HCT116 (cell line): Measurements from ENCODE around the gene MACIR. TPM values are rescaled to one million over a fixed set of nuclear protein-coding genes. Genes with fewer than 3 reads are reported as not detected.

Experiments
- ATAC-seq: fragments of 200-7000 bp; cut with Tn5 transposase; 2 replicates; pipeline ENCODE4 v1.9.1; 2020; ENCODE audit warnings: mild to moderate bottlenecking, moderate library complexity
- BruUV-seq: library from RNA; stranded (reverse); fragments of 400-500 nt; replicated peaks from 2 replicates; lab custom pipeline; 2021; lab: Mats Ljungman, UMichigan
- CTCF ChIA-PET: fragments of 300-600 bp; sonication (Branson Sonifier 250); formaldehyde crosslinking; loops from one replicate; lab custom pipeline; 2021; ENCODE audit warnings: antibody characterized with exemption; lab: Charles Lee
- POLR2A ChIA-PET: fragments of 300-600, 350-600 bp; sonication (Branson Sonifier 250); formaldehyde crosslinking; loops from one replicate; lab custom pipeline; 2021; ENCODE audit warnings: antibody characterized with exemption; lab: Charles Lee
- RAD21 ChIA-PET, 2 experiments: fragments of 300-600 bp; sonication (Branson Sonifier 250); formaldehyde crosslinking; loops; one replicate each; lab custom pipeline; 2023; ENCODE audit warnings: low total read pairs in 2 of 2; ENCODE audit not compliant: uncharacterized antibody in 2 of 2, unreplicated experiment in 2 of 2, low non-redundant PET in 1 of 2; lab: Charles Lee
- DNase-seq: peaks from one replicate; pipeline ENCODE4 v3.0.0-alpha.2; 2010; ENCODE audit warnings: low read depth, low spot score
- H2AFZ ChIP-seq: fragments of 200-600 bp; shearing (Covaris generic), sonication (generic); 2 replicates; pipeline ENCODE4 v1.6.1; 2017; ENCODE audit warnings: low read depth, mixed run types, mixed read lengths, antibody characterized with exemption, low read length; ENCODE audit not compliant: poor library complexity, severe bottlenecking
- H3K27ac ChIP-seq: 2 replicates; pipeline ENCODE4 v1.5.1; 2012; ENCODE audit warnings: low read depth, low read length
- H3K27me3 ChIP-seq: fragments of 200-600 bp; sonication (generic); 2 replicates; pipeline ENCODE4 v1.6.1; 2016; ENCODE audit warnings: mixed run types, low read length, mixed read lengths; ENCODE audit not compliant: insufficient read depth
- H3K36me3 ChIP-seq, 2 experiments: fragments of 200-500 bp in 1 of 2; fragments of 200-600 bp in 1 of 2; sonication (Bioruptor generic) in 1 of 2; sonication (generic) in 1 of 2; 2 replicates each; pipeline versions ENCODE4 v1.5.1 to v1.6.1; 2014 to 2016; ENCODE audit warnings: low read length in 2 of 2, inconsistent platforms in 1 of 2, mixed read lengths in 1 of 2, mixed run types in 1 of 2; ENCODE audit not compliant: insufficient read depth in 2 of 2, control insufficient read depth in 1 of 2
- H3K4me1 ChIP-seq, 2 experiments: fragments of 200-600 bp in 1 of 2; sonication (generic) in 1 of 2; 2 replicates each; pipeline versions ENCODE4 v1.5.1 to v1.6.1; 2012 to 2017; ENCODE audit warnings: low read length in 2 of 2, inconsistent platforms in 1 of 2, mild to moderate bottlenecking in 1 of 2, mixed read lengths in 1 of 2, mixed run types in 1 of 2, moderate library complexity in 1 of 2; ENCODE audit not compliant: insufficient read depth in 2 of 2, control insufficient read depth in 1 of 2
- H3K4me2 ChIP-seq: fragments of 200-600 bp; sonication (generic); 2 replicates; pipeline ENCODE4 v1.6.1; 2017; ENCODE audit warnings: mixed run types, low read length, mixed read lengths
- H3K4me3 ChIP-seq, 2 experiments: fragments of 200-600 bp in 1 of 2; sonication (generic) in 1 of 2; replicated peaks in 1 of 2; 2 replicates each; pipeline ENCODE4 v1.5.1; 2011 to 2016; ENCODE audit warnings: low read length in 2 of 2, control low read depth in 1 of 2, low read depth in 1 of 2, mild to moderate bottlenecking in 1 of 2, mixed read lengths in 1 of 2, mixed run types in 1 of 2
- H3K79me2 ChIP-seq: fragments of 200-600 bp; sonication (generic); 2 replicates; pipeline ENCODE4 v1.6.1; 2017; ENCODE audit warnings: mild to moderate bottlenecking, mixed run types, low read length, moderate library complexity, mixed read lengths; ENCODE audit not compliant: insufficient read depth
- H3K9ac ChIP-seq: fragments of 200-600 bp; sonication (generic); 2 replicates; pipeline ENCODE4 v1.6.1; 2016; ENCODE audit warnings: low read length, mixed read lengths
- H3K9me2 ChIP-seq: fragments of 200-600 bp; sonication (generic), shearing (Covaris generic); 2 replicates; pipeline ENCODE4 v1.6.1; 2017; ENCODE audit warnings: mixed run types, mild to moderate bottlenecking, moderate library complexity; ENCODE audit not compliant: insufficient read depth
- H3K9me3 ChIP-seq, 2 experiments: fragments of 200-500 bp in 1 of 2; fragments of 200-600 bp in 1 of 2; sonication (Bioruptor generic) in 1 of 2; sonication (generic) in 1 of 2; 2 replicates each; pipeline ENCODE4 v1.6.1; 2014 to 2017; ENCODE audit warnings: low read length in 2 of 2, mixed read lengths in 2 of 2, inconsistent platforms in 1 of 2, low read depth in 1 of 2, mild to moderate bottlenecking in 1 of 2, mixed run types in 1 of 2, moderate library complexity in 1 of 2; ENCODE audit not compliant: control insufficient read depth in 1 of 2, insufficient read depth in 1 of 2
- H4K20me1 ChIP-seq: fragments of 200-600 bp; sonication (generic), shearing (Covaris generic); 2 replicates; pipeline ENCODE4 v1.6.1; 2017; ENCODE audit warnings: mixed run types, mild to moderate bottlenecking, moderate library complexity; ENCODE audit not compliant: insufficient read depth
- EGR1 ChIP-seq: IDR thresholded peaks from 2 replicates; pipeline ENCODE4 v1.6.1; 2012; ENCODE audit warnings: low read depth
- ELF1 ChIP-seq: IDR thresholded peaks from 2 replicates; pipeline ENCODE4 v1.6.1; 2012; ENCODE audit warnings: low read depth, borderline replicate concordance
- EZH2phosphoT487 ChIP-seq: fragments of 200-600 bp; IDR thresholded peaks from 2 replicates; pipeline ENCODE4 v1.6.1; 2018; ENCODE audit warnings: antibody characterized with exemption, borderline replicate concordance
- FOSL1 ChIP-seq: IDR thresholded peaks from 2 replicates; pipeline ENCODE4 v1.6.1; 2012; ENCODE audit warnings: low read depth
- MAX ChIP-seq: IDR thresholded peaks from 2 replicates; pipeline ENCODE4 v1.6.1; 2012
- POLR2AphosphoS5 ChIP-seq: IDR thresholded peaks from 2 replicates; pipeline ENCODE4 v1.6.1; 2011; ENCODE audit warnings: mild to moderate bottlenecking, low read depth, low read length, moderate library complexity
- RAD21 ChIP-seq: IDR thresholded peaks from 2 replicates; pipeline ENCODE4 v1.6.1; 2012; ENCODE audit warnings: low read depth, mild to moderate bottlenecking
- SIN3A ChIP-seq: IDR thresholded peaks from 2 replicates; pipeline ENCODE4 v1.6.1; 2012; ENCODE audit warnings: low read depth
- SP1 ChIP-seq: IDR thresholded peaks from 2 replicates; pipeline ENCODE4 v1.6.1; 2012; ENCODE audit warnings: low read depth
- SRF ChIP-seq: IDR thresholded peaks from 2 replicates; pipeline ENCODE4 v1.6.1; 2012; ENCODE audit warnings: low read depth
- TCF7L2 ChIP-seq: IDR thresholded peaks from 2 replicates; pipeline ENCODE4 v1.7.0; 2011; ENCODE audit warnings: borderline replicate concordance, inconsistent platforms; ENCODE audit not compliant: insufficient read depth, insufficient read length; ENCODE audit errors: extremely low read depth
- YY1 ChIP-seq: IDR thresholded peaks from 2 replicates; pipeline ENCODE4 v1.6.1; 2011; ENCODE audit warnings: low read length, low read depth, moderate library complexity, mild to moderate bottlenecking; ENCODE audit not compliant: insufficient replicate concordance; ENCODE audit errors: extremely low read depth
- ZBTB33 ChIP-seq: IDR thresholded peaks from 2 replicates; pipeline ENCODE4 v1.6.1; 2011; ENCODE audit warnings: mild to moderate bottlenecking, low read length, moderate library complexity; ENCODE audit not compliant: insufficient replicate concordance; ENCODE audit errors: extremely low read depth
- ZFX ChIP-seq: fragments of 450-650 bp; IDR thresholded peaks from 2 replicates; pipeline ENCODE4 v1.6.1; 2017
- intact Hi-C: fragments of 100-400 bp; cut with micrococcal nuclease; formaldehyde crosslinking; loops from 2 replicates; pipeline ENCODE4 v1.10.0; 2022
- total RNA-seq: library from RNA; stranded (reverse); gene quantifications from one replicate; pipeline ENCODE4 v1.2.1, GENCODE V29; 2021; ENCODE audit not compliant: unreplicated experiment
- TF ChIP-seq, protein P1 (sequence below): IDR thresholded peaks from 2 replicates; pipeline ENCODE4 v1.6.1; 2012; ENCODE audit warnings: low read depth

The MACIR gene
- total RNA-seq, 1 experiment from 2014 or later: 10.4 TPM

GRCh38 chr5:103308774-103309173, 50.2 kb downstream of the MACIR start (continued):
- TF ChIP-seq, protein P1, sequence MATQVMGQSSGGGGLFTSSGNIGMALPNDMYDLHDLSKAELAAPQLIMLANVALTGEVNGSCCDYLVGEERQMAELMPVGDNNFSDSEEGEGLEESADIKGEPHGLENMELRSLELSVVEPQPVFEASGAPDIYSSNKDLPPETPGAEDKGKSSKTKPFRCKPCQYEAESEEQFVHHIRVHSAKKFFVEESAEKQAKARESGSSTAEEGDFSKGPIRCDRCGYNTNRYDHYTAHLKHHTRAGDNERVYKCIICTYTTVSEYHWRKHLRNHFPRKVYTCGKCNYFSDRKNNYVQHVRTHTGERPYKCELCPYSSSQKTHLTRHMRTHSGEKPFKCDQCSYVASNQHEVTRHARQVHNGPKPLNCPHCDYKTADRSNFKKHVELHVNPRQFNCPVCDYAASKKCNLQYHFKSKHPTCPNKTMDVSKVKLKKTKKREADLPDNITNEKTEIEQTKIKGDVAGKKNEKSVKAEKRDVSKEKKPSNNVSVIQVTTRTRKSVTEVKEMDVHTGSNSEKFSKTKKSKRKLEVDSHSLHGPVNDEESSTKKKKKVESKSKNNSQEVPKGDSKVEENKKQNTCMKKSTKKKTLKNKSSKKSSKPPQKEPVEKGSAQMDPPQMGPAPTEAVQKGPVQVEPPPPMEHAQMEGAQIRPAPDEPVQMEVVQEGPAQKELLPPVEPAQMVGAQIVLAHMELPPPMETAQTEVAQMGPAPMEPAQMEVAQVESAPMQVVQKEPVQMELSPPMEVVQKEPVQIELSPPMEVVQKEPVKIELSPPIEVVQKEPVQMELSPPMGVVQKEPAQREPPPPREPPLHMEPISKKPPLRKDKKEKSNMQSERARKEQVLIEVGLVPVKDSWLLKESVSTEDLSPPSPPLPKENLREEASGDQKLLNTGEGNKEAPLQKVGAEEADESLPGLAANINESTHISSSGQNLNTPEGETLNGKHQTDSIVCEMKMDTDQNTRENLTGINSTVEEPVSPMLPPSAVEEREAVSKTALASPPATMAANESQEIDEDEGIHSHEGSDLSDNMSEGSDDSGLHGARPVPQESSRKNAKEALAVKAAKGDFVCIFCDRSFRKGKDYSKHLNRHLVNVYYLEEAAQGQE: no peak
- TF ChIP-seq EZH2phosphoT487: no peak
- no peak for TF ChIP-seq EGR1
- TF ChIP-seq SP1: no peak
- no peak for TF ChIP-seq ZFX
- no peak for TF ChIP-seq YY1
- no peak for TF ChIP-seq MAX
- no peak for TF ChIP-seq ELF1
- TF ChIP-seq POLR2AphosphoS5: no peak
- TF ChIP-seq TCF7L2: no peak

DNA sequence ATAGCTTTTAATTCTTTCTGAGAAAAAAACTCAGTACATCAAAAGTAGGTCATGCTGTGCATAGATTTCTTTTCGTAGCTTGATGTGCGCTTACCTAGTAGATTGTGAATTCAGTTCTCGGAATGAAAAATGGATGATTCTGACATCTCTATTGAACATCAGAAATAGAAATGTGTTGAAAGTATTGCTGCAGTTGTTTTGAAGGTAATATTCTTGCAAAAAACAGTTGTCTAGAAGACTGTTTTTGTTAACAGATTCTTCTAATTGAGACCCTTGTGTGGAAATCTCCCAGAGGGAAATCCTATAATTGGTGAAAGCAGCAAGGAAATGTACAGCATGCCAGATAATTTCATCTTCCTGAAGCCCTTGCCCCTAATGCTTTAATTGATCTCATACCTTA, 54.5 kb downstream of the MACIR start:
- Histone ChIP-seq H3K36me3 (no peaks in the 10 kb centered on the region), H4K20me1 (no peaks in the 10 kb centered on the region), H3K9me3 (no peaks in the 10 kb centered on the region), H3K4me1 (no peaks in the 10 kb centered on the region), H3K4me3 (no peak overlapping the region), H3K4me2 (no peak overlapping the region), H3K9ac (no peak overlapping the region), H3K9me2 (no peaks in the 10 kb centered on the region), H3K27me3 (no peaks in the 10 kb centered on the region), H3K27ac (no peak overlapping the region), H3K79me2 (no peaks in the 10 kb centered on the region), H2AFZ (no peak overlapping the region)
- RAD21 ChIA-PET: no interaction called here
- TF ChIP-seq ZBTB33 (no peak), SIN3A (no peak), SP1 (no peak), FOSL1 (no peak), RAD21 (no peak), YY1 (no peak), ELF1 (no peak), SRF (no peak), POLR2AphosphoS5 (no peak)
- BruUV-seq: no TSS peak
- DNase-seq: no peak
- POLR2A ChIA-PET: no interaction called here
- intact Hi-C loops: no loop called here
- ATAC-seq: no peak
- CTCF ChIA-PET: no interaction called here
